Bronchus fibroblast of lung (primary cell): ENCODE data around the gene PDGFA. TPM values are rescaled to one million over a fixed set of nuclear protein-coding genes. Genes with fewer than 3 reads are reported as not detected.

Source experiments
- total RNA-seq: library from RNA; depleted of rRNA; stranded (reverse); fragments of >200 nt; gene quantifications from 2 replicates; pipeline ENCODE4 v1.2.3, GENCODE V29; 2015

Gene PDGFA
- 4.2 and 6.1 TPM in 2 replicates for total RNA-seq

GRCh38 chr7:519484-520390, at the start of gene PDGFA:
Gene PDGFA, minus strand, starts transcription at chr7:519846. Its CDS starts 845 bp downstream, at chr7:519001.

Other genes starting within 250 kb of the PDGFA start
- gene FOXL3, start 229.7 kb downstream of the PDGFA start, total RNA-seq, result not detected in 2 replicates
- 47.4 and 50.3 TPM in 2 replicates for gene DNAAF5, start 206.9 kb upstream of the PDGFA start, total RNA-seq
- gene PRKAR1B, start 207.4 kb upstream of the PDGFA start, total RNA-seq, result 10.3 and 11.4 TPM in 2 replicates